ENCODE measurements around the gene ARID5B.

- TF ChIP-seq CTCF (conservative IDR thresholded peaks at IDR 0.05; ENCODE audit: low read depth, low read length) (no peak), MXI1 (IDR thresholded peaks at IDR 0.05; ENCODE audit: borderline replicate concordance, low read depth, low read length) (no peak), RAD21 (IDR thresholded peaks at IDR 0.05; ENCODE audit: low read length) (no peak), FOS (IDR thresholded peaks at IDR 0.05; ENCODE audit: low read depth, low read length) (no peak), BHLHE40 (IDR thresholded peaks at IDR 0.05; ENCODE audit: low read depth, low read length) (no peak)
Observed at GRCh38 chr10:62082729-62083411, 181.4 kb downstream of the ARID5B start.
